NCI-H446 (cell line): ENCODE measurements around the gene SMAD7.
"Not testable (repeated sequence)": the region's sequence is repeated elsewhere in the genome, so short reads cannot be mapped to it uniquely, and the experiment has no call there.

Experiments
- DNase-seq, 2 experiments: peaks; one replicate each; lab custom pipeline; 2025; lab: John Stamatoyannopoulos, UW

Gene SMAD7

GRCh38 chr18:48876590-48876989 lies 74.2 kb downstream of the SMAD7 start:
- no peak for DNase-seq

- no peak for DNase-seq
Measured at GRCh38 chr18:48875942-48876511, 74.7 kb downstream of the SMAD7 start.

- DNase-seq, result no peak
Measured at GRCh38 chr18:48875314-48875941, 75.3 kb downstream of the SMAD7 start.

- DNase-seq, result no peak
Measured at GRCh38 chr18:48874701-48875162, 76.0 kb downstream of the SMAD7 start.

GRCh38 chr18:48874233-48874632 lies 76.5 kb downstream of the SMAD7 start:
- no peak for DNase-seq

- DNase-seq, result no peak
Measured at GRCh38 chr18:48872234-48873145, 78.3 kb downstream of the SMAD7 start.

GRCh38 chr18:48871391-48872166 lies 79.2 kb downstream of the SMAD7 start:
- no peak for DNase-seq

- not testable (repeated sequence) for DNase-seq
Measured at GRCh38 chr18:48870926-48871325, 79.8 kb downstream of the SMAD7 start.
